AG04449 (cell line): ENCODE results near the gene HIPK2.

Experiments used
- CTCF ChIA-PET: fragments of 350-600 bp; formaldehyde crosslinking; extraction: SDS; loops from one replicate; lab custom pipeline; 2021; ENCODE audit warnings: antibody characterized with exemption; lab: Yijun Ruan, JAX
- POLR2A ChIA-PET: fragments of 400-600, 350-600 bp; formaldehyde crosslinking; extraction: SDS; loops from one replicate; lab custom pipeline; 2020; ENCODE audit warnings: antibody characterized with exemption, inconsistent platforms; lab: Yijun Ruan, JAX
- DNase-seq: peaks from one replicate; pipeline ENCODE4 v3.0.0-alpha.2; 2010; ENCODE audit warnings: low read depth, low spot score
- H3K4me3 ChIP-seq: 2 replicates; pipeline ENCODE4 v1.5.1; 2011; ENCODE audit warnings: low read depth, mild to moderate bottlenecking, control low read depth, low read length
- TF ChIP-seq, protein P1 (sequence below): IDR thresholded peaks from one replicate; pipeline ENCODE4 v1.5.1; 2011; ENCODE audit warnings: mild to moderate bottlenecking, moderate library complexity, low read length, control low read depth, inconsistent platforms; ENCODE audit not compliant: insufficient read depth; ENCODE audit errors: missing control alignments

HIPK2 gene

DNA sequence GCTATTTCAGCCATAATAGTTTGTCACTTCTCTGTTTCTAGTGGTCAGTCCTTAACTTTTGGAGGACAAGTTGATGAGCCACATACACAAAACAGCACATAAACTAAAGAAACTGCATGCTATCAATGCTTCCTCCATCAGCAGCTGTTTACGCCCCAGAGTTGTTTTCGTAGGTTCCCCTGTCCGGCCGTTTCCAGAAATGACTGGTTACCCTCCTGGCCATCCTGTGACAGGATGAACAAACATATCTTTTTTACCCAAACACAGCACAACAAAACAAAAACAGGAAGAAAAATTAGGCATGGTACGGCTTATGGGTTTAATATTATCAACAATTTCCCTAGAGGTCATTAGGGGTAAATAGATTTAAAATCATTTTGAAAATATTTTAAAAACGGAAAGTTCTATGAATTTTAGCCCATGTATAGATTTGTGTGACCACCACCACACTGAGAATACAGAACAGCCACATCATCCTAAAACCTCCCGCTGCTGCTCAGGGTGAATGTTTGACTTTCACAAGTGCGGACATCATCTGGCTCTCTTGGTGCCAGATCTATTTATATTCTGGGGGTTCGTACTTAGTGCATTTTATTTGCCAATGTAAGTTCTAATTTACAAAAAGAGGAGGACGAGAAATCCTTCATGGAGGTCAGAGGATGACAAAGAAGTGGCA is 74.8 kb downstream of the HIPK2 start:
- ChIA-PET CTCF (no interaction called here), POLR2A (no interaction called here)
- DNase-seq = no peak
- H3K4me3 ChIP-seq = no peak overlapping the region
- TF ChIP-seq, protein P1, sequence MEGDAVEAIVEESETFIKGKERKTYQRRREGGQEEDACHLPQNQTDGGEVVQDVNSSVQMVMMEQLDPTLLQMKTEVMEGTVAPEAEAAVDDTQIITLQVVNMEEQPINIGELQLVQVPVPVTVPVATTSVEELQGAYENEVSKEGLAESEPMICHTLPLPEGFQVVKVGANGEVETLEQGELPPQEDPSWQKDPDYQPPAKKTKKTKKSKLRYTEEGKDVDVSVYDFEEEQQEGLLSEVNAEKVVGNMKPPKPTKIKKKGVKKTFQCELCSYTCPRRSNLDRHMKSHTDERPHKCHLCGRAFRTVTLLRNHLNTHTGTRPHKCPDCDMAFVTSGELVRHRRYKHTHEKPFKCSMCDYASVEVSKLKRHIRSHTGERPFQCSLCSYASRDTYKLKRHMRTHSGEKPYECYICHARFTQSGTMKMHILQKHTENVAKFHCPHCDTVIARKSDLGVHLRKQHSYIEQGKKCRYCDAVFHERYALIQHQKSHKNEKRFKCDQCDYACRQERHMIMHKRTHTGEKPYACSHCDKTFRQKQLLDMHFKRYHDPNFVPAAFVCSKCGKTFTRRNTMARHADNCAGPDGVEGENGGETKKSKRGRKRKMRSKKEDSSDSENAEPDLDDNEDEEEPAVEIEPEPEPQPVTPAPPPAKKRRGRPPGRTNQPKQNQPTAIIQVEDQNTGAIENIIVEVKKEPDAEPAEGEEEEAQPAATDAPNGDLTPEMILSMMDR = no peak

DNA sequence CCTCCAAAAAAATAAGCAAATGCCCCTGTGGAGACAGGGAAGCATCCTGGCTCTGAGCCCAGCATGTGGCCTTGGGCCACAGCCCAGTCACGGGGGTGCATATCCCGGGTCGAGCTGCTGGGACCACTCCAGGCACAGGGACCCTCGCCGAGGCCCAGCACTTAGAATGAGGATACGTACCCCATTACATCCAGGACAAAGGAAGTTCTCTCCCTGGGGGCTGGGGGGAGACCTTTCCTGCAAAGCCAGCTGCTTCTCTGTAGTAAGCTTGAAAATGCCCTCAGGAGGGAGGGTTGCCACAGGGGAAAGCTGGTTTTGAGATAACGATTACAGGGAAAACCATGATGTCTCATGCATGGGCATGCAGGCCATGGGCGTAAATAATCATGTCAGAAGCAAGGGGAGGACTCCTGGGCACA is 75.5 kb downstream of the HIPK2 start:
- no peak for DNase-seq
- ChIA-PET CTCF (no interaction called here), POLR2A (no interaction called here)
- TF ChIP-seq, protein P1 = no peak
- no peak overlapping the region for H3K4me3 ChIP-seq

- no peak overlapping the region for H3K4me3 ChIP-seq
- no peak for DNase-seq
- TF ChIP-seq, protein P1 = no peak
- ChIA-PET CTCF (no interaction called here), POLR2A (no interaction called here)
Observed at GRCh38 chr7:139701908-139702307, 75.9 kb downstream of the HIPK2 start.

GRCh38 chr7:139700505-139701235 is 77.1 kb downstream of the HIPK2 start:
- ChIA-PET CTCF (interaction anchor here (1.0 kb wide), 1 partner anchor 53 kb away, joined by 3 read pairs; no protein-coding TSS in a partner anchor), POLR2A (interaction anchor here (0.8 kb wide), 1 partner anchor 9 kb away, joined by 4 read pairs; no protein-coding TSS in a partner anchor)
- TF ChIP-seq, protein P1 = no peak
- no peak overlapping the region for H3K4me3 ChIP-seq
- no peak for DNase-seq

- no peak for DNase-seq
- TF ChIP-seq, protein P1 = no peak
- H3K4me3 ChIP-seq = no peak overlapping the region
- POLR2A ChIA-PET = interaction anchor here (0.8 kb wide), 1 partner anchor 10 kb away, joined by 4 read pairs; no protein-coding TSS in a partner anchor
- CTCF ChIA-PET = interaction anchor here (1.0 kb wide), 1 partner anchor 52 kb away, joined by 3 read pairs; no protein-coding TSS in a partner anchor
Observed at GRCh38 chr7:139699640-139700504, 77.9 kb downstream of the HIPK2 start.
